NCI-H510A (cell line): ENCODE results near the gene PCNX4.

Experiments used
- DNase-seq: peaks from one replicate; lab custom pipeline; 2025; lab: John Stamatoyannopoulos, UW

PCNX4 gene

DNA sequence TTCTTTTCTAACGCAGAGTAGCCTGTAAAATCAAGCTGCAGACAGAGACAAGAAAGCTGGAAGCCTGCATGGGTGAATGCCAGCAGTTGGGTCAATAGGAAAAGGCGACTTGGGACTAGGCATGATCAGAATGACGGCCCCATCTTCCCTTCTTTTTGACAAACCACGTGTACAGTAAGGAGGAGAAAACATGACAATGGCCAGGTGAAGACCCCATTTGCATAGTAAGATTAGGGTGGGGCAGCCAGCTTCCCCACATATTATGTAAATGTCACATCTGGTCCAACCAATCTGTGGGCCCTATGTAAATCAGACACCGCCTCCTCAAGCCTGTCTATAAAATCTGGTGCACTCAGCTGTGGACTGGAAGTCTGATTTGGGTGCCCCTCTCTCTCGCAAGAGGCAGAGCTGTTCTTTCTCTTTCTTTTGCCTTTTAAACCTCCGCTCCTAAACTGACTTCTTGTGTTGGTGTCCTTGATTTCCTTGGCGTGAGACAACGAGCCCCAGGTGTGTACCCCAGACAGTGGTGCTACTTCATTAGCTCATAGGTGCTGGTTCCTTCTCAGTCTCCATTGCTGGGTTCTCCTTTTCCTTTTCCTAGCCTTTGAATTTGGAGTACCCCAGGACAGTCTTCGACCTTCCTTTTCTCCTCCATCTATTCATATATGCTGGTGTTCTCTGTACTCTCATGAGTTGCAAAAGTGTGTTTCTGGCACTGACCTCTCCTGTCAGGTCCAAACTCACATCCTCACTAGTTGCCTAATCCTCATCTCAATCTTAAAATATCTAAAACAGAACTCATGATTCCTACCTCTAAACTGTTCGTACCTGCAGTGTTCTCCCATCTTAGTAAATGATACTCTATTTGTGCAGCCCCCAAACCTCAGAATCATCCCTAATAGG, 82.9 kb downstream of the PCNX4 start:
- DNase-seq: no peak

GRCh38 chr14:60175255-60175902, 83.7 kb downstream of the PCNX4 start:
- no peak for DNase-seq

GRCh38 chr14:60178164-60178563, 86.4 kb downstream of the PCNX4 start:
- no peak for DNase-seq

DNA sequence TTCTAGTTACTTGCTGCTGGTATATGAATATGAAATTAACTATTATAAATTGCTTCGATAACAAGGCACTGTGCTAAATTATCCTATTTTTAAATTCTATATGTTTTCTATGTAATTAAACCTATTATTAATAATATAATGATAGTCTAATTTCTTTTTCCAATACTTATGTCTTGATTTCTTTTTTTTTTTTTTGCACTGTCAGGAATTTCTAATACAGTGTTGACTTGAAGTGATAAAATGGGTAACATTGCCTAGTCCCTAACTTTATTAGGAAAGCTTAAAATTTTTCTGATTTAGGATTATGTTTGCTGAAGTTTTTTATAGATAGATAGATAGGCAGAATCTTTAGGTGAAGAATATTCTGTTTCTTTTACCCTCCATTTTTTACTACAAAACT, 87.1 kb downstream of the PCNX4 start:
- DNase-seq: no peak

- no peak for DNase-seq
Measured at GRCh38 chr14:60179431-60179869, 87.7 kb downstream of the PCNX4 start.

GRCh38 chr14:60183138-60183537, 91.4 kb downstream of the PCNX4 start:
- no peak for DNase-seq

DNA sequence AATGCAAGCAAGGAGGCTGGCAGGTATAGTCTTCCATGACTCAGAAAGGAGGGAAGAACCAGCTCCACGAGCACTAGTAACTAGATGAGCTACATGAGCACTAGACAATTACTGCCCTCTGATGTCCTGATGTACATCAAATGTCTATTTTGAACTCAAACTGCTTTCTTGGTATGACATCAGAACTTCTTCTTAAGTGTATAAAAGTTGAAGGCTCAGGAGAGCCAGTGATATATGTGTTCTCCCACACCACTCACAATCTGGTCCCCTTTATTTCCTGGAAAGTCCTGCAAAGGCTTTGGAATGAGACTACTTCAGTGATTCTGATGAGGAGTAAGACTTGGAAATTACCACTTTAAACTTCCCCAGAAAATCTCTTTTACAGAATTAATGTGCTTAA, 92.0 kb downstream of the PCNX4 start:
- DNase-seq: no peak

- peak; percentile 24 for DNase-seq
Measured at GRCh38 chr14:60184146-60184904, 92.6 kb downstream of the PCNX4 start.

GRCh38 chr14:60184905-60185555, 93.3 kb downstream of the PCNX4 start:
- DNase-seq: no peak

DNA sequence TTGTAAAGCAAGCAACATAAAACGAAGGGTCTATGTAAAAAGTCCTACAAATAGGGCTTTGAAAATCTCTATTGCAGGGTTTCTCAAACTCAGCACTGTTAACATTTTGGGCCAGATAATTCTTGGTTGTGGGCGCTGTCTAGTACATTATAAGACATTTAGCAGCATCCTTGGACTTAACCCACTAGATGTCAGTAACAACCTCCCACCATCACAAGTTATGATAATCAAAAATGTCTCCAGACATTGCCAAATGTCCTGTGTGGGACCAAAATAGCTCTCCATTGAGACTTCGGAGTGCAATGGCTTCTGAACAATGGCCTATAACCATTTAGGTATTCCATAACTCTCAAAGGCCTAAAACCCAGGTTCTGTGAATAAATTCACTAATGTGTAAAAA, 96.4 kb downstream of the PCNX4 start:
- no peak for DNase-seq

- DNase-seq: no peak
Measured at GRCh38 chr14:60188696-60189095, 97.0 kb downstream of the PCNX4 start.

DNA sequence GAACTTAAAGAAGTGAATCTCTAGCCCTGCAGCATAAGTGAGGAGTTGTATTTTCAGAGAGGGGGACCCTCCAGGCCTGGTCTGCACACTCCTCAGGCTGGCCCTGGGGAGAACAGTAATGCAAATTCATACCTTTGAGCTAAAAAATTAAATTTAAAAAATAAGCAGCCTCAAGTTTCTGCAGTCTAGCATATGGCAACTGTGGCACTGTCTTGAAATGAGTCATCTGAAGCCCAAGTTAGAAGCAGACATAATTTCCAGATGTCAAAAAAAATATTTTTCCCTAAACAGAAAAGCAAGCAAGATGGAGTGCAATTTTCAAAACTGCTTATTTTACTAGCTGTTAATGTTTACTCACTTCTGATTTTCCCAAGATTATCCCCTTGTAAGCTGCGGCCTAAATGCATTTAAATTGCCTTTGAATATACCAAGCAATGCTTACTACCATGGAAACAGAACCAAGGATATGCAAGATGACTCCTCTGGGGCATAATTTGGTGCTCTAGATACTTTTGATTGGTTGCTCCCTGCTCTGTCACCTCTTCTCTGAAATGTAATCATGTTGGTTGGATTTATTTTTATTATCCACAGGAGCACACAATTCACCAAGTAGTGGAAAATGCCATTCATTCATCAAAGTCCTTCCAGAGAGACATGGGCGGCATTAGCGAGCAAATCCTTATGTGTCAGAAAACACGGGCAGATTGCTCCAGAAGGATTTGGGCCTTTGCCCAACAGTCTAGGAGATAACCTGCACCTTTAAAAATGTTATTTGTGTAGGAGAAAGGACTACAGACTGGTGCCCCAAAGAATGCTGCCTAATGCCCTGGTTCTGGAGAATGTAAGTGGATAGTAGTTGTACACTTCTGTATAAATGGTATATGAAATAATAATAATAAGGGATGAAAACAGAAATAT, 98.5 kb downstream of the PCNX4 start:
- DNase-seq: no peak

GRCh38 chr14:60195179-60195810, 103.6 kb downstream of the PCNX4 start:
- DNase-seq: no peak

DNA sequence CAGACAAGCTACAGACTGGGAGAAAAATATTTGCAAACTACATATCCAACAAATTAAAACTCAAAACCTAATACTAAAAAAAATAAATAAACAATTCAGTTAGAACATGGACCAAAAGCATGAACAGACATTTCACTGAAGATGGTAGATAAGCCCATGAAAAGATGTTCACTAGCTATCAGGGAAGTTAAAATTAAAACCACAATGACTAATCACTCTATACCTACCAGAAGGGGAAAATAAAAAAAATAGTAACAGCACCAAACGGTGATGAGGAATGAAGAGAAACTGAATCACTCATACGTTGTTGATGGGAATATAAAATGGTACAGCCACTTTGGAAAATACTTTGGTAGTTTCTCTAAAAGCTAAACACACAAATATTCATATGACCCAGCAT, 104.6 kb downstream of the PCNX4 start:
- no peak for DNase-seq

GRCh38 chr14:60197629-60198303, 106.0 kb downstream of the PCNX4 start:
- no peak for DNase-seq

GRCh38 chr14:60199321-60199720, 107.6 kb downstream of the PCNX4 start:
- DNase-seq: no peak

DNA sequence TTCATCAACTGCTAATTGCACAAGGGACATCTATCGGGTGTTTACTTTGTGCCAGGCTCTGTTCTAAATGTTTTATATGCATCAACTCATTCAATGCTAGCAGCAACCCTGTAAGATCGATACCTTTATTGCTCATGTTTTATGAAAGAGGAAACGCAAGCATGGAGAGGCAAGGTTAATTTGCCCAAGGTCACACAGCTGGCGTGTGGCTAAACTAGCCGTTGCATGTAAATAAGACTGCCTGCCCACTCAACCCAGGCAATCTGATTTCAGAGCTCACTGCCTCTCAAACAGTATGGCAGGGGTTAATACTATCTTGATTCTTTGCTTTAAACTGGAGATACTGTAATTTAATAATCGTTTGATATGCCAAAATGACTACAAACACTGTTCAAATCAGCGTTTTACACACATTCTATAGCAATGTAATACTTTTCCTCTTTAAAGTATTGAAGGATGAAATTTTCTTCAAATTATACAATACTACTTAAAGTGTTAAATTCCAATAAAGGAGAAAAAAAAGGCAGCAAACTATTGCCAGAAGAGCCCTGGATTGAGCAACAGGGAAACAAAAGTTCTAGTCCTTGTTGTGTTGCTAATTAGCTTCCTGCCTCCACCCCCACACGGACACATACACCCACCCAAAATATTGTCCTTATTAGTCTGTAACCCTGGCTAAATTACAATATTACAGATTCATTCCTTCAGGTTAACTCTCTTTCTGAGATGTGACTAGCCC, 112.5 kb downstream of the PCNX4 start:
- no peak for DNase-seq

- no peak for DNase-seq
Measured at GRCh38 chr14:60204843-60205774, 113.4 kb downstream of the PCNX4 start.
